ENCODE results near the gene SRSF10.
A peak's percentile ranks its signal among the peaks of the same experiment; 100 is the strongest.
"Not testable (repeated sequence)": the region's sequence is repeated elsewhere in the genome, so short reads cannot be mapped to it uniquely, and the experiment has no call there.

Gene SRSF10

GRCh38 chr1:23959461-23960290 lies 20.5 kb downstream of the SRSF10 start, which contains the start of gene PNRC2:
TSS of gene PNRC2 (plus strand) at chr1:23959828. CDS start at chr1:23961458, 1,630 bp downstream.
- TF ChIP-seq REST (IDR thresholded peaks at IDR 0.05; ENCODE audit: insufficient replicate concordance, low read depth) (peak; percentile 70), POLR2AphosphoS5 (IDR thresholded peaks at IDR 0.05; ENCODE audit: low read depth) (peak; percentile 90), CTCF (IDR thresholded peaks at IDR 0.05; ENCODE audit: insufficient read depth, low read length) (no peak), SPI1 (IDR thresholded peaks at IDR 0.05; ENCODE audit: borderline replicate concordance, low read depth) (no peak)
- peak; percentile 88 to 98 for DNase-seq (ENCODE audit: low read depth in 1 of 2, low spot score in 1 of 2)
- Histone ChIP-seq H3K4me3 (replicated peaks; ENCODE audit: insufficient read depth, low read length) (peak within 1 kb of the TSS; percentile 48), H3K27me3 (ENCODE audit: insufficient read depth, poor library complexity, severe bottlenecking) (no peaks in the 10 kb centered on the region), H3K27ac (replicated peaks) (peak within 1 kb of the TSS; percentile 100)

- DNase-seq (ENCODE audit: low read depth in 1 of 2, low spot score in 1 of 2) = peak; percentile 94 to 99
- Histone ChIP-seq H3K4me3 (replicated peaks; ENCODE audit: insufficient read depth, low read length) (peak overlapping the region; percentile 48), H3K27me3 (ENCODE audit: insufficient read depth, poor library complexity, severe bottlenecking) (no peaks in the 10 kb centered on the region), H3K27ac (replicated peaks) (peak overlapping the region; percentile 100)
- TF ChIP-seq GABPA (IDR thresholded peaks at IDR 0.05; ENCODE audit: low read depth) = peak; percentile 61
- TF ChIP-seq POLR2AphosphoS5 (IDR thresholded peaks at IDR 0.05; ENCODE audit: low read depth) = peak; percentile 88
- peak; percentile 66; the same call in 1 of the 2 replicates for TF ChIP-seq SPI1 (IDR thresholded peaks at IDR 0.05; ENCODE audit: borderline replicate concordance, low read depth)
- no peak for TF ChIP-seq REST (IDR thresholded peaks at IDR 0.05; ENCODE audit: insufficient replicate concordance, low read depth)
- TF ChIP-seq CTCF (IDR thresholded peaks at IDR 0.05; ENCODE audit: insufficient read depth, low read length) = peak; percentile 23
Measured at GRCh38 chr1:23958810-23959460, 21.2 kb downstream of the SRSF10 start.

GRCh38 chr1:23958040-23958809 lies 21.9 kb downstream of the SRSF10 start:
- DNase-seq (ENCODE audit: low read depth in 1 of 2, low spot score in 1 of 2) = peak in 1 of 2 experiments; percentile 65
- H3K27ac ChIP-seq (replicated peaks) = peak overlapping the region; percentile 100
- H3K27me3 ChIP-seq (ENCODE audit: insufficient read depth, poor library complexity, severe bottlenecking) = not testable (repeated sequence)
- H3K4me3 ChIP-seq (replicated peaks; ENCODE audit: insufficient read depth, low read length) = peak overlapping the region; percentile 48

GRCh38 chr1:23957096-23957495 lies 23.0 kb downstream of the SRSF10 start:
- Histone ChIP-seq H3K4me3 (replicated peaks; ENCODE audit: insufficient read depth, low read length) (no peak overlapping the region), H3K27me3 (ENCODE audit: insufficient read depth, poor library complexity, severe bottlenecking) (no peaks in the 10 kb centered on the region), H3K27ac (replicated peaks) (no peak overlapping the region)
- no peak for DNase-seq (ENCODE audit: low read depth in 1 of 2, low spot score in 1 of 2)
- TF ChIP-seq REST (IDR thresholded peaks at IDR 0.05; ENCODE audit: insufficient replicate concordance, low read depth) (no peak), GABPA (IDR thresholded peaks at IDR 0.05; ENCODE audit: low read depth) (no peak), CTCF (IDR thresholded peaks at IDR 0.05; ENCODE audit: insufficient read depth, low read length) (no peak), POLR2AphosphoS5 (IDR thresholded peaks at IDR 0.05; ENCODE audit: low read depth) (no peak), SPI1 (IDR thresholded peaks at IDR 0.05; ENCODE audit: borderline replicate concordance, low read depth) (no peak)
